Neural cell (in vitro differentiated cells): Measurements from ENCODE around the gene ODAD3. TPM values are rescaled to one million over a fixed set of nuclear protein-coding genes. Genes with fewer than 3 reads are reported as not detected.

Source experiments
- H2AFZ ChIP-seq: fragments of 200-600, 300-800 bp; sonication (generic), shearing (Covaris generic); 2 replicates; pipeline ENCODE4 v1.6.0; 2014; ENCODE audit warnings: low read depth, mild to moderate bottlenecking, antibody characterized with exemption, low read length, moderate library complexity
- H3F3A ChIP-seq: fragments of 200-600 bp; shearing (Covaris generic); 2 replicates; pipeline ENCODE4 v1.6.1; 2016; ENCODE audit warnings: mild to moderate bottlenecking, moderate library complexity, mixed read lengths, antibody characterized with exemption, low read length; ENCODE audit not compliant: insufficient read depth, poor library complexity, severe bottlenecking
- H3K27ac ChIP-seq: fragments of 200-600, 300-800 bp; sonication (generic), shearing (Covaris generic); 2 replicates; pipeline ENCODE4 v1.5.1; 2014; ENCODE audit warnings: mild to moderate bottlenecking, low read length, moderate library complexity
- H3K27me3 ChIP-seq: fragments of 300-800, 200-600 bp; sonication (generic), shearing (Covaris generic); 2 replicates; pipeline ENCODE4 v1.6.0; 2014; ENCODE audit warnings: mild to moderate bottlenecking, low read depth, low read length, moderate library complexity; ENCODE audit not compliant: insufficient read depth
- H3K36me3 ChIP-seq: fragments of 300-800, 200-600 bp; sonication (generic), shearing (Covaris generic); 2 replicates; pipeline ENCODE4 v1.5.1; 2014; ENCODE audit warnings: mild to moderate bottlenecking, antibody characterized with exemption, low read length, moderate library complexity; ENCODE audit not compliant: insufficient read depth
- H3K4me2 ChIP-seq: fragments of 300-800, 200-600 bp; sonication (generic), shearing (Covaris generic); 2 replicates; pipeline ENCODE4 v1.6.0; 2014; ENCODE audit warnings: mild to moderate bottlenecking, low read length
- H3K4me3 ChIP-seq: fragments of 300-800, 200-600 bp; sonication (generic), shearing (Covaris generic); 2 replicates; pipeline ENCODE4 v1.5.1; 2014; ENCODE audit warnings: mild to moderate bottlenecking, low read length, moderate library complexity
- H3K79me2 ChIP-seq: fragments of 200-600 bp; shearing (Covaris generic); replicated peaks from 2 replicates; pipeline ENCODE4 v1.6.0; 2014; ENCODE audit warnings: mild to moderate bottlenecking, low read length, moderate library complexity; ENCODE audit not compliant: insufficient read depth
- H3K9ac ChIP-seq: fragments of 300-800, 200-600 bp; sonication (generic), shearing (Covaris generic); 2 replicates; pipeline ENCODE4 v1.6.1; 2016; ENCODE audit warnings: mild to moderate bottlenecking, low read length, mixed read lengths
- H3K9me2 ChIP-seq: fragments of 200-600 bp; shearing (Covaris generic); 2 replicates; pipeline ENCODE4 v1.6.1; 2016; ENCODE audit warnings: mild to moderate bottlenecking, low read length, mixed read lengths; ENCODE audit not compliant: insufficient read depth
- H3K9me3 ChIP-seq: fragments of 200-600, 300-800 bp; sonication (generic), shearing (Covaris generic); 2 replicates; pipeline ENCODE4 v1.6.1; 2016; ENCODE audit warnings: mild to moderate bottlenecking, mixed run types, low read length, moderate library complexity, mixed read lengths
- H4K20me1 ChIP-seq: fragments of 200-600 bp; shearing (Covaris generic); 2 replicates; pipeline ENCODE4 v1.6.1; 2016; ENCODE audit warnings: mild to moderate bottlenecking, mixed run types; ENCODE audit not compliant: insufficient read depth
- EP300 ChIP-seq: fragments of 450-650 bp; conservative IDR thresholded peaks from 2 replicates; pipeline ENCODE4 v1.6.1; 2014; ENCODE audit warnings: antibody characterized with exemption, mild to moderate bottlenecking, moderate library complexity; ENCODE audit not compliant: poor library complexity, severe bottlenecking
- EZH2 ChIP-seq: fragments of 200-600, 300-800 bp; shearing (Covaris generic), sonication (generic); IDR thresholded peaks from 2 replicates; pipeline ENCODE4 v1.6.1; 2014; ENCODE audit warnings: antibody characterized with exemption, low read length, borderline replicate concordance, mild to moderate bottlenecking; ENCODE audit not compliant: insufficient read depth, poor library complexity, severe bottlenecking
- MXI1 ChIP-seq: fragments of 450-650 bp; conservative IDR thresholded peaks from 2 replicates; pipeline ENCODE4 v1.6.1; 2014; ENCODE audit warnings: antibody characterized with exemption, mild to moderate bottlenecking; ENCODE audit not compliant: poor library complexity, severe bottlenecking
- POLR2AphosphoS5 ChIP-seq: IDR thresholded peaks from 2 replicates; pipeline ENCODE4 v1.6.1; 2012
- RAD21 ChIP-seq: fragments of 450-650 bp; conservative IDR thresholded peaks from 2 replicates; pipeline ENCODE4 v1.6.1; 2014; ENCODE audit warnings: antibody characterized with exemption, mild to moderate bottlenecking, moderate library complexity
- SMC3 ChIP-seq: fragments of 450-650 bp; conservative IDR thresholded peaks from 2 replicates; pipeline ENCODE4 v1.6.1; 2014; ENCODE audit warnings: antibody characterized with exemption, mild to moderate bottlenecking, moderate library complexity; ENCODE audit not compliant: poor library complexity
- TAF1 ChIP-seq: IDR thresholded peaks from 2 replicates; pipeline ENCODE4 v1.6.1; 2012; ENCODE audit warnings: low read depth
- polyA plus RNA-seq: library from polyadenylated mRNA; depleted of rRNA; stranded (reverse); fragments of >200 nt; gene quantifications from 2 replicates; pipeline ENCODE4 v1.2.3, GENCODE V29; 2014
- TF ChIP-seq, protein P1 (sequence below): fragments of 450-650 bp; IDR thresholded peaks from 2 replicates; pipeline ENCODE4 v1.5.1; 2014; ENCODE audit warnings: antibody characterized with exemption, mild to moderate bottlenecking, moderate library complexity; ENCODE audit not compliant: poor library complexity, severe bottlenecking
- TF ChIP-seq, protein P2 (sequence below): IDR thresholded peaks from 2 replicates; pipeline ENCODE4 v1.6.1; 2012; ENCODE audit warnings: borderline replicate concordance

The ODAD3 gene
- polyA plus RNA-seq, 1 donor from 2014 or later, result 3.4 TPM

DNA sequence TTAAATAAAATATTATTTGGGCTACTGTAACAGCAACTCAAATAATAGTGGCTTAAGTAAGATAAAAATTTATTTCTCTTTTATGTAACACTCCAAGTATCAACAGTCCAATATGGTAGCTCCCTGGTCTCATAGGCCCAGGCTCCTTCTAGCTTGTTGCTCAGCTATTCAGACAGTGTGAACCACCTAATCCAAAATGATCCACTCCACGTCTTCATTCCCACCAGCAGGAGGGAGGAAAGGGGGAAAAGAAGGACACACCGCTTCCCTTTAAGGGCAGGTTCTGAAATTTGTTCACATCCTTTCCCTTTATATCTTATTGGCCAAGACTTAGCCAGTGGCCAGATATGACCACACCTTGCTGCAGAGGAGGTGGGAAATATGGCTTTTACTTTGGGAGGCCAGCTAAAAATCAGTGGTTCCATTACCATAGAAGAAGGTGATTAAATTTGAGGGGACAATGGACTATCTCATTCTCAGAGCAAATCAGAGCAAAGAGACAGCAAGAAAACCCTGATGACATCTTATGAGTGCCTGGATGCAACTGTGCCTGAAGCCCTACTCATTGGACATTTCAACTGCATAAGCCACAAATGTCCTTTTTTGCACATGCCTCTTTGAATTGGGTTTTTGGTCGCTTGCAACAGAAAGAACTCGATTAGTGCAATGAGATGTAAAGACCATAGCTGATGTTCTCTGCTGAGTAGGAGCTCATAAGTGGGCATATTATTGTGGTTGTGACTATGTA lies 43.8 kb downstream of the ODAD3 start:
- Histone ChIP-seq H3K9me3 (no peaks in the 10 kb centered on the region), H3K9ac (no peak overlapping the region), H3K36me3 (no peaks in the 10 kb centered on the region), H4K20me1 (no peaks in the 10 kb centered on the region), H3K4me3 (no peak overlapping the region), H2AFZ (no peak overlapping the region), H3K27ac (no peak overlapping the region), H3K27me3 (no peaks in the 10 kb centered on the region), H3F3A (no peaks in the 10 kb centered on the region), H3K79me2 (no peaks in the 10 kb centered on the region), H3K4me2 (no peak overlapping the region), H3K9me2 (no peaks in the 10 kb centered on the region)
- TF ChIP-seq, protein P1, sequence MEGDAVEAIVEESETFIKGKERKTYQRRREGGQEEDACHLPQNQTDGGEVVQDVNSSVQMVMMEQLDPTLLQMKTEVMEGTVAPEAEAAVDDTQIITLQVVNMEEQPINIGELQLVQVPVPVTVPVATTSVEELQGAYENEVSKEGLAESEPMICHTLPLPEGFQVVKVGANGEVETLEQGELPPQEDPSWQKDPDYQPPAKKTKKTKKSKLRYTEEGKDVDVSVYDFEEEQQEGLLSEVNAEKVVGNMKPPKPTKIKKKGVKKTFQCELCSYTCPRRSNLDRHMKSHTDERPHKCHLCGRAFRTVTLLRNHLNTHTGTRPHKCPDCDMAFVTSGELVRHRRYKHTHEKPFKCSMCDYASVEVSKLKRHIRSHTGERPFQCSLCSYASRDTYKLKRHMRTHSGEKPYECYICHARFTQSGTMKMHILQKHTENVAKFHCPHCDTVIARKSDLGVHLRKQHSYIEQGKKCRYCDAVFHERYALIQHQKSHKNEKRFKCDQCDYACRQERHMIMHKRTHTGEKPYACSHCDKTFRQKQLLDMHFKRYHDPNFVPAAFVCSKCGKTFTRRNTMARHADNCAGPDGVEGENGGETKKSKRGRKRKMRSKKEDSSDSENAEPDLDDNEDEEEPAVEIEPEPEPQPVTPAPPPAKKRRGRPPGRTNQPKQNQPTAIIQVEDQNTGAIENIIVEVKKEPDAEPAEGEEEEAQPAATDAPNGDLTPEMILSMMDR, result no peak
- TF ChIP-seq EP300, result no peak
- no peak for TF ChIP-seq TAF1
- no peak for TF ChIP-seq POLR2AphosphoS5
- TF ChIP-seq MXI1, result no peak
- TF ChIP-seq SMC3, result no peak
- TF ChIP-seq EZH2, result no peak
- no peak for TF ChIP-seq RAD21
- TF ChIP-seq, protein P2, sequence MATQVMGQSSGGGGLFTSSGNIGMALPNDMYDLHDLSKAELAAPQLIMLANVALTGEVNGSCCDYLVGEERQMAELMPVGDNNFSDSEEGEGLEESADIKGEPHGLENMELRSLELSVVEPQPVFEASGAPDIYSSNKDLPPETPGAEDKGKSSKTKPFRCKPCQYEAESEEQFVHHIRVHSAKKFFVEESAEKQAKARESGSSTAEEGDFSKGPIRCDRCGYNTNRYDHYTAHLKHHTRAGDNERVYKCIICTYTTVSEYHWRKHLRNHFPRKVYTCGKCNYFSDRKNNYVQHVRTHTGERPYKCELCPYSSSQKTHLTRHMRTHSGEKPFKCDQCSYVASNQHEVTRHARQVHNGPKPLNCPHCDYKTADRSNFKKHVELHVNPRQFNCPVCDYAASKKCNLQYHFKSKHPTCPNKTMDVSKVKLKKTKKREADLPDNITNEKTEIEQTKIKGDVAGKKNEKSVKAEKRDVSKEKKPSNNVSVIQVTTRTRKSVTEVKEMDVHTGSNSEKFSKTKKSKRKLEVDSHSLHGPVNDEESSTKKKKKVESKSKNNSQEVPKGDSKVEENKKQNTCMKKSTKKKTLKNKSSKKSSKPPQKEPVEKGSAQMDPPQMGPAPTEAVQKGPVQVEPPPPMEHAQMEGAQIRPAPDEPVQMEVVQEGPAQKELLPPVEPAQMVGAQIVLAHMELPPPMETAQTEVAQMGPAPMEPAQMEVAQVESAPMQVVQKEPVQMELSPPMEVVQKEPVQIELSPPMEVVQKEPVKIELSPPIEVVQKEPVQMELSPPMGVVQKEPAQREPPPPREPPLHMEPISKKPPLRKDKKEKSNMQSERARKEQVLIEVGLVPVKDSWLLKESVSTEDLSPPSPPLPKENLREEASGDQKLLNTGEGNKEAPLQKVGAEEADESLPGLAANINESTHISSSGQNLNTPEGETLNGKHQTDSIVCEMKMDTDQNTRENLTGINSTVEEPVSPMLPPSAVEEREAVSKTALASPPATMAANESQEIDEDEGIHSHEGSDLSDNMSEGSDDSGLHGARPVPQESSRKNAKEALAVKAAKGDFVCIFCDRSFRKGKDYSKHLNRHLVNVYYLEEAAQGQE, result no peak

DNA sequence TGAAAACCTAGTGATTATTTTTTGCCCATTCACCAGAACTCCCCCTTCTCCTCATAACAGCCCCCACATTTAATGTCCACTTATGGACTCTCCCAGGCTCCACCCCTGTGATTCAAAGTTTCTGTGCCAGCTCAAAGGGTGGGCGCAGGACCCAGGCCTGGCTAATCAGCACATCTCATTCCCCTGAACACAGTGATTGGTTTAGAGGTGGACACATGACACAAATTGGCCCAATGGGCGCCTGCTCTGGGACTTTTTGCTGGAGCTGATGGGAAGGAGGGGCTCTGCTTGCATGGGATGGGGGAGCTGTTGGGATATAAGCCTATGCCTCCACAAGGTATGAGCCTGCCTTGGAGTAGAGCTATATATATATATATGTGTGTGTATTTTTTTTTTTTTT lies 44.6 kb downstream of the ODAD3 start:
- H3K79me2 ChIP-seq, result no peaks in the 10 kb centered on the region
- H2AFZ ChIP-seq, result no peak overlapping the region
- no peaks in the 10 kb centered on the region for H3K36me3 ChIP-seq
- H3F3A ChIP-seq, result no peaks in the 10 kb centered on the region
- no peak for TF ChIP-seq SMC3
- no peak for TF ChIP-seq EZH2
- TF ChIP-seq, protein P2, result no peak
- TF ChIP-seq POLR2AphosphoS5, result no peak
- no peak for TF ChIP-seq RAD21
- TF ChIP-seq MXI1, result no peak
- no peak for TF ChIP-seq TAF1
- TF ChIP-seq EP300, result no peak
- TF ChIP-seq, protein P1, result no peak
- H3K4me2 ChIP-seq, result no peak overlapping the region
- H3K4me3 ChIP-seq, result no peak overlapping the region
- no peaks in the 10 kb centered on the region for H3K9me3 ChIP-seq
- H3K27ac ChIP-seq, result no peak overlapping the region
- no peaks in the 10 kb centered on the region for H3K9me2 ChIP-seq
- H3K27me3 ChIP-seq, result no peaks in the 10 kb centered on the region
- H3K9ac ChIP-seq, result no peak overlapping the region
- H4K20me1 ChIP-seq, result no peaks in the 10 kb centered on the region
